Parathyroid adenoma (tissue), 2 donors: ENCODE data around the gene FAM184B.

ENCODE experiments used
- H2AFZ ChIP-seq: fragments of 300-600 bp; sonication (generic); one replicate; pipeline ENCODE4 v1.7.0; 2017; ENCODE audit warnings: antibody characterized with exemption, mild to moderate bottlenecking
- H3K27ac ChIP-seq: fragments of 300-600 bp; sonication (generic); one replicate; pipeline ENCODE4 v1.7.0; 2017
- H3K27me3 ChIP-seq: fragments of 300-600 bp; sonication (generic); one replicate; pipeline ENCODE4 v1.7.0; 2017; ENCODE audit warnings: low read length; ENCODE audit not compliant: control insufficient read depth, insufficient read depth
- H3K36me3 ChIP-seq: fragments of 300-600 bp; sonication (generic); one replicate; pipeline ENCODE4 v1.7.0; 2017; ENCODE audit warnings: low read length; ENCODE audit not compliant: control insufficient read depth, insufficient read depth
- H3K4me1 ChIP-seq: fragments of 300-600 bp; sonication (generic); one replicate; pipeline ENCODE4 v1.7.0; 2017; ENCODE audit warnings: control low read depth
- H3K4me2 ChIP-seq: fragments of 300-600 bp; sonication (generic); one replicate; pipeline ENCODE4 v1.7.0; 2017; ENCODE audit warnings: low read length
- H3K4me3 ChIP-seq: fragments of 300-600 bp; sonication (generic); one replicate; pipeline ENCODE4 v1.7.0; 2017; ENCODE audit warnings: low read depth, low read length
- H3K79me2 ChIP-seq: fragments of 300-600 bp; sonication (generic); one replicate; pipeline ENCODE4 v1.7.0; 2017; ENCODE audit warnings: control low read depth
- H3K9ac ChIP-seq: fragments of 300-600 bp; sonication (generic); one replicate; pipeline ENCODE4 v1.7.0; 2017; ENCODE audit warnings: mild to moderate bottlenecking
- H3K9me3 ChIP-seq: fragments of 300-600 bp; sonication (generic); one replicate; pipeline ENCODE4 v1.7.0; 2017; ENCODE audit warnings: low read length; ENCODE audit not compliant: control insufficient read depth
- TF ChIP-seq, protein P1 (sequence below): fragments of 300-600 bp; sonication (generic); IDR thresholded peaks from one replicate; pipeline ENCODE4 v1.7.0; 2017; ENCODE audit warnings: antibody characterized with exemption, mild to moderate bottlenecking
- donor health status: primary hyperparathyroidism.

FAM184B gene

DNA sequence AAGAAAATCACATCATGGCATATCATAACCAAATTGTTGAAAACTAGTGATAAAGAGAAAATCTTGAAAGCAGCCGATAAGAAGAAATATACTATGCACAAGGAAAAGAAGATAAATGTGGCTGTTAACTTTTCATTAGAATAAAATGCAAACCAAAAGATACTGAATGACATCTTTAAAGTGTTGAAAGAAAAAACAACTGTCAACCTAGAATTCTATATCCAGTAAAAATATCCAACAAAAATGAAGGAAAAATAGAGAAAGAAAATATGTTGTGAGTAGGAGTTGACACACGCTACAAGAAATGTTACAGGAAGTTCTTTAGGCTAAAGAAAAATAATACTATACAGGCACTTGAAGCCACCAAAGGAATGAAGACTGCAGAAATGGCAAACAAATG is 82.0 kb downstream of the FAM184B start:
- TF ChIP-seq, protein P1, sequence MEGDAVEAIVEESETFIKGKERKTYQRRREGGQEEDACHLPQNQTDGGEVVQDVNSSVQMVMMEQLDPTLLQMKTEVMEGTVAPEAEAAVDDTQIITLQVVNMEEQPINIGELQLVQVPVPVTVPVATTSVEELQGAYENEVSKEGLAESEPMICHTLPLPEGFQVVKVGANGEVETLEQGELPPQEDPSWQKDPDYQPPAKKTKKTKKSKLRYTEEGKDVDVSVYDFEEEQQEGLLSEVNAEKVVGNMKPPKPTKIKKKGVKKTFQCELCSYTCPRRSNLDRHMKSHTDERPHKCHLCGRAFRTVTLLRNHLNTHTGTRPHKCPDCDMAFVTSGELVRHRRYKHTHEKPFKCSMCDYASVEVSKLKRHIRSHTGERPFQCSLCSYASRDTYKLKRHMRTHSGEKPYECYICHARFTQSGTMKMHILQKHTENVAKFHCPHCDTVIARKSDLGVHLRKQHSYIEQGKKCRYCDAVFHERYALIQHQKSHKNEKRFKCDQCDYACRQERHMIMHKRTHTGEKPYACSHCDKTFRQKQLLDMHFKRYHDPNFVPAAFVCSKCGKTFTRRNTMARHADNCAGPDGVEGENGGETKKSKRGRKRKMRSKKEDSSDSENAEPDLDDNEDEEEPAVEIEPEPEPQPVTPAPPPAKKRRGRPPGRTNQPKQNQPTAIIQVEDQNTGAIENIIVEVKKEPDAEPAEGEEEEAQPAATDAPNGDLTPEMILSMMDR: no peak
- H3K27me3 ChIP-seq: no peaks in the 10 kb centered on the region

DNA sequence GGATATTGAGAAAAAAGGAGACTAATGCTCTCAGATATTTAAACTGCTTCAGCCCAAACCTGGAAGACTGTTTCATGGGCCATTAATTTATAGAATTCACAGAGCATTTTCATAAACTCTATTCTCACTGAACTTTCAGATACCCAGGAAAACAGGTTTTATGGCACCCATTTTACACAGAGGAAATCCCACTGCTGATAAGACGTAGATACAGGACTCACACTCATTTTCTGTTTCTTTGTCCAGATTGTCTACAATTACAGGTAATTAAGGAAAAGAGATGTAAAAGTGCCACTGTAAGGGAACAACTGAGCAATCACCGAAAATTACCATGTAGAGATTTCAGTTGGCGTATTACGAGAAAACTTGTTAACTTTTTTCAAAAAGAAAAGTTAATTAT is 83.3 kb downstream of the FAM184B start:
- Histone ChIP-seq H3K4me1 (peaks cover 7% of the 10 kb centered on the region), H3K79me2 (no peaks in the 10 kb centered on the region), H3K4me2 (no peak overlapping the region), H3K4me3 (no peak overlapping the region), H3K27ac (peak overlapping the region; percentile 83), H3K27me3 (no peaks in the 10 kb centered on the region), H3K9me3 (no peaks in the 10 kb centered on the region), H3K36me3 (no peaks in the 10 kb centered on the region), H3K9ac (no peak overlapping the region), H2AFZ (peak overlapping the region; percentile 56)
- TF ChIP-seq, protein P1: no peak

More for the DNA sequence above, 82.0 kb downstream of the FAM184B start:
- no peak overlapping the region for H2AFZ ChIP-seq
- no peak overlapping the region for H3K27ac ChIP-seq
- no peaks in the 10 kb centered on the region for H3K9me3 ChIP-seq
- H3K36me3 ChIP-seq: no peaks in the 10 kb centered on the region
- no peaks in the 10 kb centered on the region for H3K79me2 ChIP-seq
- H3K9ac ChIP-seq: no peak overlapping the region
- H3K4me1 ChIP-seq: peaks cover 7% of the 10 kb centered on the region
- no peak overlapping the region for H3K4me3 ChIP-seq
- H3K4me2 ChIP-seq: no peak overlapping the region

DNA sequence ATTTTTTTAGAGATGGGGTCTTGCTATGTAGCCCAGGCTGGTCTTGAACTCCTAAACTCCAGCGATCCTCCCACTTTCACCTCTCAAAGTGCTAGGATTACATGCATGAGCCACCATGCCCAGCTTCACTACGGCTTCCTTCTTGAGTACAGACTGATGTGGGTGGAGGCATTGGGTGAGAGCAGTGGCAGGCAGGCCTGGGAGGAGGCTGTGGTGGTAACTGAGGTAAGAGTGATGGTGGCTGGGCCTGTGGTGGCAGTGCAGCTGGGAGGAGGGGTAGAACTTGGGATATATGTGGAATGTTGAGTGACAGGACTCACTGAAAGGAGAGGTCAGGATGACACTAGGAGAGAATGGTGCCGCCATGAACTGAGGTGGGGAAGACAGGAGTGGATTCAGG is 86.1 kb downstream of the FAM184B start:
- no peaks in the 10 kb centered on the region for H3K36me3 ChIP-seq
- no peak overlapping the region for H3K4me3 ChIP-seq
- H3K4me2 ChIP-seq: no peak overlapping the region
- TF ChIP-seq, protein P1: no peak
- no peak overlapping the region for H3K9ac ChIP-seq
- peaks cover 7% of the 10 kb centered on the region for H3K4me1 ChIP-seq
- H3K27me3 ChIP-seq: no peaks in the 10 kb centered on the region
- no peak overlapping the region for H3K27ac ChIP-seq
- no peak overlapping the region for H2AFZ ChIP-seq
- H3K9me3 ChIP-seq: no peaks in the 10 kb centered on the region
- H3K79me2 ChIP-seq: no peaks in the 10 kb centered on the region

- Histone ChIP-seq H3K9ac (no peak overlapping the region), H3K79me2 (no peaks in the 10 kb centered on the region), H3K27ac (no peak overlapping the region), H3K4me3 (no peak overlapping the region), H3K9me3 (no peaks in the 10 kb centered on the region), H3K36me3 (no peaks in the 10 kb centered on the region), H2AFZ (no peak overlapping the region), H3K27me3 (no peaks in the 10 kb centered on the region), H3K4me1 (peaks cover 7% of the 10 kb centered on the region), H3K4me2 (no peak overlapping the region)
- TF ChIP-seq, protein P1: no peak
These were observed 86.9 kb downstream of the FAM184B start for GRCh38 chr4:17694552-17694951.

DNA sequence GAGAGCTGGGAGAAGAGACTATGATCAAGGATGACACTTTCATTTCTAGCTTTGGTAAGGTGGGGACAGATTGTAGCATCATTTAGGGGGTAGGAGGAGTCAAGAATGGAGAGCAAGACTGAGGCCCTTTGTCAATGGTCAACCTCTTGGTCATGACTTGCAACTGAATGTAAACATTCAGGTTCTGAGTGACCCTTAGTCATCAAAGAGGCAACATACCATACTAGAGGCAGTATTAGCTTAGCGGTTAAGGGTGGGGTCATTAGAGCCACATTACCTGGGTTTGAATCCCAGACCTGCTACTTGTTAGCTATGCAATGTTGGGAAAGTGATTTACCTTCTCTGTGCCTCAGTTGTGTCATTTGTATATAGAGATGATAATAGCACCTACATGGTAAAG is 90.5 kb downstream of the FAM184B start:
- Histone ChIP-seq H3K9ac (no peak overlapping the region), H3K27ac (no peak overlapping the region)
- TF ChIP-seq, protein P1: no peak

More for the DNA sequence above, 90.5 kb downstream of the FAM184B start:
- H3K4me2 ChIP-seq: no peak overlapping the region
- H3K9me3 ChIP-seq: no peaks in the 10 kb centered on the region
- H3K36me3 ChIP-seq: no peaks in the 10 kb centered on the region
- H3K27me3 ChIP-seq: no peaks in the 10 kb centered on the region
- no peak overlapping the region for H2AFZ ChIP-seq
- no peaks in the 10 kb centered on the region for H3K79me2 ChIP-seq
- no peak overlapping the region for H3K4me3 ChIP-seq
- H3K4me1 ChIP-seq: peaks cover 4% of the 10 kb centered on the region
